ENCODE measurements around the gene KCNJ15. TPM values are rescaled to one million over a fixed set of nuclear protein-coding genes. Genes with fewer than 3 reads are reported as not detected.

The KCNJ15 gene
- total and polyA plus RNA-seq, 2 of the 13 experiments (the other 11 are each of a cell fraction or from before 2014, with no cell fraction given) = not detected

GRCh38 chr21:38349977-38350376 lies 93.2 kb downstream of the KCNJ15 start (continued):
- TF ChIP-seq ZNF496 (CRISPR knock-in tag; IDR thresholded peaks at IDR 0.05; ENCODE audit: insufficient replicate concordance) = no peak

DNA sequence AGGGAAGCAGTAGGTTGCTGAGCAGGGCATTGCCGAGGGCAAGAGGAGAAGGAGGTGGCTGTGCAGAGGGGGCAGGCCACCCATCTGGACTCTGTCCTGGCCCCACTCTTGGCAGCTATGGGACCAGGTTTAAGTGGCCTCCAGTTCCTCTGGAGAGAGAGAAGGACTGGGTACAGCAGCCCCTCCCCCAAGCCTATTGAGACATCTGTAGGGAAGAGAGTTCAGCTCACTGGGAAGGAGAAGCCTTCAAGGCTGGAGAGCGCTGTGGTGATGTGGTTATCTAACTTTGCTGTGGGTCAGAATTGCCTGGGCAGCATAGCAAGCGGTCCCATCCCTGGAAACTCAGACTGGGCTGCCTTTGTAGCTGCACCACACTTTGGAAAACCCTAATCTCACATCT lies 93.9 kb downstream of the KCNJ15 start:
- H4K20me1 ChIP-seq (ENCODE audit: insufficient read depth, low read length) = no peaks in the 10 kb centered on the region
- BruUV-seq (replicated peaks) = no TSS peak
- H3K4me2 ChIP-seq (ENCODE audit: low read depth, low read length) = no peak overlapping the region
- no peak for DNase-seq (ENCODE audit: low spot score)
- in situ Hi-C loops (cut with HindIII; ENCODE audit: extremely low pct_ligation_motif_present, low pct_unique_long_range_greater_than_20kb) (loop anchor here (5.0 to 25.0 kb wide), 3 partner anchors 128 to 638 kb away; no protein-coding TSS in a partner anchor), intact Hi-C loops (cut with micrococcal nuclease; ENCODE audit: unreplicated experiment) (no loop called here)
- H3K4me3 ChIP-seq (replicated peaks in 1 of 3; ENCODE audit: insufficient read depth in 1 of 3, low read depth in 2 of 3, low read length in 3 of 3) = no peak overlapping the region
- no peak overlapping the region for H3K27ac ChIP-seq (ENCODE audit: extremely low read length, insufficient read depth, low read length)
- H3K9me3 ChIP-seq (ENCODE audit: low read length) = no peaks in the 10 kb centered on the region
- H3K79me2 ChIP-seq (ENCODE audit: insufficient read depth, low read length) = no peaks in the 10 kb centered on the region
- no peak overlapping the region for H3K9ac ChIP-seq (ENCODE audit: insufficient read depth, low read depth, low read length)
- ChIA-PET POLR2A (no interaction called here), CTCF (ENCODE audit: low intra/inter-chr PET ratio, low total read pairs) (no interaction called here)
- H3K27me3 ChIP-seq (ENCODE audit: control insufficient read depth in 1 of 2, insufficient read depth in 2 of 2, low read length in 2 of 2) = peaks cover 0 to 10% of the 10 kb centered on the region in 2 experiments; a peak in 1 of 5 replicates
- no peak for ATAC-seq
- WGBS (ENCODE audit: low lambda C conversion rate) = 37% methylated on average over 3 of the region's 3 CpGs
- H2AFZ ChIP-seq (ENCODE audit: low read length) = no peak overlapping the region
- H3K36me3 ChIP-seq (replicated peaks in 1 of 2; ENCODE audit: control insufficient read depth in 1 of 2, insufficient read depth in 2 of 2, low read length in 2 of 2) = no peaks in the 10 kb centered on the region
- FAIRE-seq = no peak
- H3K4me1 ChIP-seq (ENCODE audit: insufficient read depth, low read length) = no peaks in the 10 kb centered on the region
- TF ChIP-seq, protein P1, sequence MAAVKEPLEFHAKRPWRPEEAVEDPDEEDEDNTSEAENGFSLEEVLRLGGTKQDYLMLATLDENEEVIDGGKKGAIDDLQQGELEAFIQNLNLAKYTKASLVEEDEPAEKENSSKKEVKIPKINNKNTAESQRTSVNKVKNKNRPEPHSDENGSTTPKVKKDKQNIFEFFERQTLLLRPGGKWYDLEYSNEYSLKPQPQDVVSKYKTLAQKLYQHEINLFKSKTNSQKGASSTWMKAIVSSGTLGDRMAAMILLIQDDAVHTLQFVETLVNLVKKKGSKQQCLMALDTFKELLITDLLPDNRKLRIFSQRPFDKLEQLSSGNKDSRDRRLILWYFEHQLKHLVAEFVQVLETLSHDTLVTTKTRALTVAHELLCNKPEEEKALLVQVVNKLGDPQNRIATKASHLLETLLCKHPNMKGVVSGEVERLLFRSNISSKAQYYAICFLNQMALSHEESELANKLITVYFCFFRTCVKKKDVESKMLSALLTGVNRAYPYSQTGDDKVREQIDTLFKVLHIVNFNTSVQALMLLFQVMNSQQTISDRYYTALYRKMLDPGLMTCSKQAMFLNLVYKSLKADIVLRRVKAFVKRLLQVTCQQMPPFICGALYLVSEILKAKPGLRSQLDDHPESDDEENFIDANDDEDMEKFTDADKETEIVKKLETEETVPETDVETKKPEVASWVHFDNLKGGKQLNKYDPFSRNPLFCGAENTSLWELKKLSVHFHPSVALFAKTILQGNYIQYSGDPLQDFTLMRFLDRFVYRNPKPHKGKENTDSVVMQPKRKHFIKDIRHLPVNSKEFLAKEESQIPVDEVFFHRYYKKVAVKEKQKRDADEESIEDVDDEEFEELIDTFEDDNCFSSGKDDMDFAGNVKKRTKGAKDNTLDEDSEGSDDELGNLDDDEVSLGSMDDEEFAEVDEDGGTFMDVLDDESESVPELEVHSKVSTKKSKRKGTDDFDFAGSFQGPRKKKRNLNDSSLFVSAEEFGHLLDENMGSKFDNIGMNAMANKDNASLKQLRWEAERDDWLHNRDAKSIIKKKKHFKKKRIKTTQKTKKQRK (IDR thresholded peaks at IDR 0.05; ENCODE audit: low read length) = no peak
- no peak for TF ChIP-seq LCORL (IDR thresholded peaks at IDR 0.05)
- TF ChIP-seq LCORL (CRISPR knock-in tag; IDR thresholded peaks at IDR 0.05) = no peak
- no peak for TF ChIP-seq ELF4 (CRISPR knock-in tag; IDR thresholded peaks at IDR 0.05; ENCODE audit: borderline replicate concordance)
- no peak for TF ChIP-seq MLXIP (CRISPR knock-in tag; IDR thresholded peaks at IDR 0.05; ENCODE audit: borderline replicate concordance)
- no peak for TF ChIP-seq XBP1 (CRISPR knock-in tag; IDR thresholded peaks at IDR 0.05)
- TF ChIP-seq, protein P2, sequence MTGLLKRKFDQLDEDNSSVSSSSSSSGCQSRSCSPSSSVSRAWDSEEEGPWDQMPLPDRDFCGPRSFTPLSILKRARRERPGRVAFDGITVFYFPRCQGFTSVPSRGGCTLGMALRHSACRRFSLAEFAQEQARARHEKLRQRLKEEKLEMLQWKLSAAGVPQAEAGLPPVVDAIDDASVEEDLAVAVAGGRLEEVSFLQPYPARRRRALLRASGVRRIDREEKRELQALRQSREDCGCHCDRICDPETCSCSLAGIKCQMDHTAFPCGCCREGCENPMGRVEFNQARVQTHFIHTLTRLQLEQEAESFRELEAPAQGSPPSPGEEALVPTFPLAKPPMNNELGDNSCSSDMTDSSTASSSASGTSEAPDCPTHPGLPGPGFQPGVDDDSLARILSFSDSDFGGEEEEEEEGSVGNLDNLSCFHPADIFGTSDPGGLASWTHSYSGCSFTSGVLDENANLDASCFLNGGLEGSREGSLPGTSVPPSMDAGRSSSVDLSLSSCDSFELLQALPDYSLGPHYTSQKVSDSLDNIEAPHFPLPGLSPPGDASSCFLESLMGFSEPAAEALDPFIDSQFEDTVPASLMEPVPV (CRISPR knock-in tag; IDR thresholded peaks at IDR 0.05) = no peak
- TF ChIP-seq EP300 (IDR thresholded peaks at IDR 0.05; ENCODE audit: low read depth in 2 of 2, low read length in 2 of 2) = no peak
- TF ChIP-seq EP300 (CRISPR knock-in tag; IDR thresholded peaks at IDR 0.05; ENCODE audit: borderline replicate concordance) = no peak
- TF ChIP-seq, protein P3, sequence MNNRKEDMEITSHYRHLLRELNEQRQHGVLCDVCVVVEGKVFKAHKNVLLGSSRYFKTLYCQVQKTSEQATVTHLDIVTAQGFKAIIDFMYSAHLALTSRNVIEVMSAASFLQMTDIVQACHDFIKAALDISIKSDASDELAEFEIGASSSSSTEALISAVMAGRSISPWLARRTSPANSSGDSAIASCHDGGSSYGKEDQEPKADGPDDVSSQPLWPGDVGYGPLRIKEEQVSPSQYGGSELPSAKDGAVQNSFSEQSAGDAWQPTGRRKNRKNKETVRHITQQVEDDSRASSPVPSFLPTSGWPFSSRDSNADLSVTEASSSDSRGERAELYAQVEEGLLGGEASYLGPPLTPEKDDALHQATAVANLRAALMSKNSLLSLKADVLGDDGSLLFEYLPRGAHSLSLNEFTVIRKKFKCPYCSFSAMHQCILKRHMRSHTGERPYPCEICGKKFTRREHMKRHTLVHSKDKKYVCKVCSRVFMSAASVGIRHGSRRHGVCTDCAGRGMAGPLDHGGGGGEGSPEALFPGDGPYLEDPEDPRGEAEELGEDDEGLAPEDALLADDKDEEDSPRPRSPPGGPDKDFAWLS (CRISPR knock-in tag; IDR thresholded peaks at IDR 0.05; ENCODE audit: borderline replicate concordance) = no peak
- TF ChIP-seq KLF11 (CRISPR knock-in tag; IDR thresholded peaks at IDR 0.05) = no peak
- no peak for TF ChIP-seq SCMH1 (CRISPR knock-in tag; IDR thresholded peaks at IDR 0.05; ENCODE audit: borderline replicate concordance)
- no peak for TF ChIP-seq SKI (IDR thresholded peaks at IDR 0.05; ENCODE audit: partially characterized antibody)
